Renal cortex interstitium (tissue), 11 donors: ENCODE measurements around the gene ITGAD. TPM values are rescaled to one million over a fixed set of nuclear protein-coding genes. Genes with fewer than 3 reads are reported as not detected.
A peak's percentile ranks its signal among the peaks of the same experiment; 100 is the strongest.
"Not testable (repeated sequence)": the region's sequence is repeated elsewhere in the genome, so short reads cannot be mapped to it uniquely, and the experiment has no call there.

ENCODE experiments used
- DNase-seq, 11 donors: peaks; one replicate each; pipeline ENCODE4 v3.0.0-alpha.2; 2013; ENCODE audit warnings: low read depth in 9 of 11, low spot score in 4 of 11; ENCODE audit errors: extremely low read depth in 1 of 11
- polyA plus RNA-seq, 3 donors: library from polyadenylated mRNA; unstranded; fragments of 120-200 nt; gene quantifications; one replicate each; pipeline ENCODE4 v1.2.1, GENCODE V29; 2013; ENCODE audit not compliant: insufficient read length in 3 of 3

Gene ITGAD
- polyA plus RNA-seq, 3 donors = 0.08 to 0.22 (median 0.17) TPM

- no peak for DNase-seq
These were observed 26.9 kb downstream of the ITGAD start for GRCh38 chr16:31420037-31420436.

GRCh38 chr16:31421587-31421986 is 28.5 kb downstream of the ITGAD start:
- DNase-seq = no peak

- DNase-seq = no peak
These were observed 30.1 kb downstream of the ITGAD start for GRCh38 chr16:31423241-31423640.

- no peak for DNase-seq
These were observed 30.7 kb downstream of the ITGAD start for GRCh38 chr16:31423801-31424200.

- DNase-seq = peak in 9 of 11 donors; percentile 22 to 49 (median 36)
These were observed 34.5 kb downstream of the ITGAD start for GRCh38 chr16:31427441-31428278.

GRCh38 chr16:31428279-31428597 is 35.1 kb downstream of the ITGAD start, which contains the start of gene COX6A2:
COX6A2 (minus strand) TSS chr16:31428360; CDS start chr16:31428325, 35 bp downstream.
- DNase-seq = no peak

GRCh38 chr16:31428638-31429247 is 35.6 kb downstream of the ITGAD start:
- DNase-seq = no peak

GRCh38 chr16:31429314-31429713 is 36.2 kb downstream of the ITGAD start:
- no peak for DNase-seq

- DNase-seq = no peak
These were observed 36.7 kb downstream of the ITGAD start for GRCh38 chr16:31429796-31430195.

- no peak for DNase-seq
These were observed 37.4 kb downstream of the ITGAD start for GRCh38 chr16:31430380-31431052.

GRCh38 chr16:31435341-31436220 is 42.4 kb downstream of the ITGAD start:
- DNase-seq = no peak

GRCh38 chr16:31436221-31437045 is 43.3 kb downstream of the ITGAD start:
- DNase-seq = no peak

- DNase-seq = no peak
These were observed 45.3 kb downstream of the ITGAD start for GRCh38 chr16:31438414-31438813.

- not testable (repeated sequence) for DNase-seq
These were observed 45.9 kb downstream of the ITGAD start for GRCh38 chr16:31439023-31439422.

- no peak for DNase-seq
These were observed 46.4 kb downstream of the ITGAD start for GRCh38 chr16:31439519-31439918.

- no peak for DNase-seq
These were observed 47.5 kb downstream of the ITGAD start for GRCh38 chr16:31440516-31441184.

- no peak for DNase-seq
These were observed 48.8 kb downstream of the ITGAD start for GRCh38 chr16:31441956-31442355.

- not testable (repeated sequence) for DNase-seq
These were observed 52.8 kb downstream of the ITGAD start for GRCh38 chr16:31445931-31446330.
